Subcutaneous abdominal adipose tissue (tissue), 5 donors: ENCODE results near the gene RMDN3.
A peak's percentile ranks its signal among the peaks of the same experiment; 100 is the strongest.

Experiments
- H3K27ac ChIP-seq: one replicate; pipeline ENCODE4 v1.7.0; 2013; ENCODE audit warnings: low read depth, mild to moderate bottlenecking, inconsistent platforms, low read length, moderate library complexity
- H3K27me3 ChIP-seq, 5 donors: one replicate each; pipeline ENCODE4 v1.7.0; 2013; ENCODE audit warnings: low read length in 5 of 5, inconsistent platforms in 1 of 5; ENCODE audit not compliant: control insufficient read depth in 5 of 5, insufficient read depth in 4 of 5
- H3K36me3 ChIP-seq, 5 donors: one replicate each; pipeline ENCODE4 v1.7.0; 2013; ENCODE audit warnings: low read length in 5 of 5; ENCODE audit not compliant: control insufficient read depth in 5 of 5, insufficient read depth in 5 of 5
- H3K4me1 ChIP-seq, 5 donors: one replicate each; pipeline ENCODE4 v1.7.0; 2013; ENCODE audit warnings: low read length in 5 of 5, mild to moderate bottlenecking in 3 of 5, moderate library complexity in 1 of 5; ENCODE audit not compliant: control insufficient read depth in 5 of 5, insufficient read depth in 5 of 5
- H3K4me3 ChIP-seq, 5 donors: one replicate each; pipeline ENCODE4 v1.7.0; 2013; ENCODE audit warnings: low read length in 5 of 5, low read depth in 1 of 5
- H3K9ac ChIP-seq, 5 donors: one replicate each; pipeline ENCODE4 v1.7.0; 2013; ENCODE audit warnings: low read length in 5 of 5, mild to moderate bottlenecking in 4 of 5, moderate library complexity in 3 of 5
- H3K9me3 ChIP-seq, 5 donors: one replicate each; pipeline ENCODE4 v1.7.0; 2013; ENCODE audit warnings: low read length in 5 of 5; ENCODE audit not compliant: control insufficient read depth in 5 of 5
- donor health status: healthy.
- donor health status: healthy.
- donor health status: healthy.
- donor health status: healthy.
- donor health status: healthy.

Gene RMDN3

DNA sequence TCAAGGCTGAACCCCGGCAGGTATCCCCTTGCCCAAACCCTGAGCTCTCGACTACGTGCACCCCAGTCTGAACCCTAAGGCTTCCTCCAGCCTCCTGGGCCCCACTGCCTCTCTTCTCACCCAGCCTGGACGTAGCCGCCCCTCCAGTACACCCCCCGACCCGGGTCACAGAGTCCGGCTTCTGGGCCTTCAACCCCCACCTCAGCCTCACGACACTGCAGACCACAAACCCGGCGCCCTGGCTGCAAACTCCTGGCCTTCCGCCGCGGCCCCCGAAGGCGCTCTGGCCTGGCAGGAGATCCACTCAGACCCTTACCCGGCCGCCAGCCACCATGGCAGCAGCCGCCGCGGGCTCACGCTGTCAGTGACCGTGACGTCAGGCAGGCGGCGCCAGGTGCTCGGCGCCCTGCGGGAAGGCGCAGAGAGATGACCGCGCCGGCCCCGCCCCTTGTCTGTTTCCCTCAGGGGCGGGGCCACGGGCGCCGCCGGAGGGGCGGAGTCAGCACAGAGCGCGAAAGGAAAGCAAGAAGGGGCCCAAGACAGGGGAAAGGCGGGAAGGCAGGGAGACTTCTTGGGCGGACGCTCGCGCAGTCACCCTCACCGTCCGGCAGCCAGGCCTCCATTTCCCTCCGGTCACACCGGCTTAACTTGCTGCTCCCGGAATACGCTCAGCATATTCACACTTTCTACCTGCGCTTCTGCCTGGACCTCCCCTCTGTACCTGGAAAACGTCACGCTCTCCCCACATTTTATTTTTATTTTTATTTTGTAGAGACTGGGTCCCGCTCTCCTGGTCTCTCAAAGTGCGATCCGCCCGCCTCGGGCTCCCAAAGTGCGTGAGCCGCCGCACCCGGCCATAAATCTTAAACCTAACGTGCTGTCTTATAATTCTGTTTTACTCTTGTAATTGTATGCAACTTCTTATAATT, at the start of gene RMDN3:
Gene RMDN3, minus strand, starts transcription at position 372 of the 929 bp plus-strand sequence. CDS start 471 bp downstream, outside the sequence.
- H3K9me3 ChIP-seq = no peaks in the 10 kb centered on the region
- H3K9ac ChIP-seq = peak within 1 kb of the TSS; percentile 38 to 98 (median 89)
- peak within 1 kb of the TSS; percentile 87 for H3K27ac ChIP-seq
- H3K36me3 ChIP-seq = peaks cover 0 to 24% (median 19%) of the 10 kb centered on the region in 5 donors
- H3K27me3 ChIP-seq = no peaks in the 10 kb centered on the region
- peak within 1 kb of the TSS; percentile 85 to 96 (median 87) for H3K4me3 ChIP-seq
- H3K4me1 ChIP-seq = peaks cover 0 to 30% (median 17%) of the 10 kb centered on the region in 5 donors

- Histone ChIP-seq H3K4me1 (peaks cover 6 to 20% (median 18%) of the 10 kb centered on the region in 5 donors), H3K9ac (no peak overlapping the region), H3K27me3 (no peaks in the 10 kb centered on the region), H3K9me3 (no peaks in the 10 kb centered on the region), H3K27ac (no peak overlapping the region), H3K4me3 (no peak overlapping the region), H3K36me3 (peaks cover 0 to 5% (median 2%) of the 10 kb centered on the region in 5 donors)
These were observed 48.6 kb upstream of the RMDN3 start for GRCh38 chr15:40803688-40804087.

GRCh38 chr15:40803076-40803475, 48.0 kb upstream of the RMDN3 start:
- no peak overlapping the region for H3K9ac ChIP-seq
- no peaks in the 10 kb centered on the region for H3K27me3 ChIP-seq
- no peaks in the 10 kb centered on the region for H3K9me3 ChIP-seq
- peaks cover 0 to 11% (median 2%) of the 10 kb centered on the region in 5 donors for H3K36me3 ChIP-seq
- peaks cover 3 to 14% (median 13%) of the 10 kb centered on the region in 5 donors for H3K4me1 ChIP-seq
- H3K27ac ChIP-seq = no peak overlapping the region
- H3K4me3 ChIP-seq = no peak overlapping the region

DNA sequence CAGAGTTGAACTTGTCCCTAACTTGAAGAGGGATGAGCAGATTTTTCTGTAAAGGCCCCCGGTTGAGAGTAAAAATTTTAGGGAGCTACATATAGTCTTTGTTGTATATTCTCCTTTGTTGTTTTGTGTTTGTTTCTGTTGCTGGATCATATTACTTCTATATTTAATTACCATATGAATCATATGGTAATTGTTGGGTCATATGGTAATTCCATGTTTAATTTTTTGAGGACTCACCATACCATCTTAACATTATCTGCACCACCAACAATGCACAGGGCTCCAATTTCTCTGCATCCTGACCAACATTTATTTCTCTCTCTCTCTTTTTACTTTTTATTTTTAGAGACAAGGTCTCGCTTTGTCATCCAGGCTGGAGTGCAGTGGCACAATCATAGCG, 44.5 kb upstream of the RMDN3 start:
- Histone ChIP-seq H3K9ac (no peak overlapping the region), H3K4me1 (peaks cover 0 to 13% (median 9%) of the 10 kb centered on the region in 5 donors), H3K36me3 (peaks cover 0 to 11% (median 2%) of the 10 kb centered on the region in 5 donors), H3K9me3 (no peaks in the 10 kb centered on the region), H3K4me3 (no peak overlapping the region), H3K27me3 (no peaks in the 10 kb centered on the region), H3K27ac (no peak overlapping the region)

- Histone ChIP-seq H3K9me3 (no peaks in the 10 kb centered on the region), H3K36me3 (peaks cover 0 to 9% (median 4%) of the 10 kb centered on the region in 5 donors), H3K27ac (no peak overlapping the region), H3K9ac (no peak overlapping the region), H3K27me3 (no peaks in the 10 kb centered on the region), H3K4me1 (peaks cover 4 to 26% (median 16%) of the 10 kb centered on the region in 5 donors), H3K4me3 (no peak overlapping the region)
These were observed 41.5 kb upstream of the RMDN3 start for GRCh38 chr15:40796512-40796911.

GRCh38 chr15:40796041-40796440, 41.0 kb upstream of the RMDN3 start:
- H3K9ac ChIP-seq = no peak overlapping the region
- no peak overlapping the region for H3K27ac ChIP-seq
- H3K9me3 ChIP-seq = no peaks in the 10 kb centered on the region
- H3K36me3 ChIP-seq = peaks cover 0 to 13% (median 4%) of the 10 kb centered on the region in 5 donors
- peaks cover 4 to 26% (median 16%) of the 10 kb centered on the region in 5 donors for H3K4me1 ChIP-seq
- H3K4me3 ChIP-seq = no peak overlapping the region
- no peaks in the 10 kb centered on the region for H3K27me3 ChIP-seq

GRCh38 chr15:40793216-40793989, 38.3 kb upstream of the RMDN3 start:
- no peak overlapping the region for H3K27ac ChIP-seq
- H3K9me3 ChIP-seq = no peaks in the 10 kb centered on the region

DNA sequence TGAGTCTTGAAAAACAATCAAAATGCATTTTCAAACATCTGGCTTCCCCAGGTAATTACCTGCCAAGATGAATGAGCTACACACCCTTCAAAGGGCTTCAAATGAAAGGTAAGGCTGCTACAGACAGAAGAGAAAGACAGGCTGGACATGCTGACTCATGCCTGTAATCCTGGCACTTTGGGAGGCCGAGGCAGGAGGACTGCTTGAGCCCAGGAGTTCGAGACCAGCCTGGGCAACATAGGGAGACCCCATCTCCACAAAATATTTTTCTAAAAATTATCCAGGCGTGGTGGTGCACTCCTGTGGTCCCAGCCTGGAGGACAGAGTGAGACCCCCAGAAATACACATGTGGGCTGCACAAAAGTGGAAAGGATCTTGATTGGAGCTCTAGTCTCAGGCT, 37.3 kb upstream of the RMDN3 start:
- peaks cover 4 to 34% (median 23%) of the 10 kb centered on the region in 5 donors for H3K4me1 ChIP-seq
- H3K27me3 ChIP-seq = no peaks in the 10 kb centered on the region
- no peak overlapping the region for H3K4me3 ChIP-seq
- no peak overlapping the region for H3K27ac ChIP-seq
- H3K9me3 ChIP-seq = no peaks in the 10 kb centered on the region
- no peak overlapping the region for H3K9ac ChIP-seq
- H3K36me3 ChIP-seq = peaks cover 0 to 8% (median 4%) of the 10 kb centered on the region in 5 donors

More at GRCh38 chr15:40793216-40793989, 38.3 kb upstream of the RMDN3 start:
- no peak overlapping the region for H3K4me3 ChIP-seq
- H3K4me1 ChIP-seq = peaks cover 4 to 29% (median 18%) of the 10 kb centered on the region in 5 donors
- no peak overlapping the region for H3K9ac ChIP-seq
- peaks cover 0 to 12% (median 4%) of the 10 kb centered on the region in 5 donors for H3K36me3 ChIP-seq
- H3K27me3 ChIP-seq = no peaks in the 10 kb centered on the region

DNA sequence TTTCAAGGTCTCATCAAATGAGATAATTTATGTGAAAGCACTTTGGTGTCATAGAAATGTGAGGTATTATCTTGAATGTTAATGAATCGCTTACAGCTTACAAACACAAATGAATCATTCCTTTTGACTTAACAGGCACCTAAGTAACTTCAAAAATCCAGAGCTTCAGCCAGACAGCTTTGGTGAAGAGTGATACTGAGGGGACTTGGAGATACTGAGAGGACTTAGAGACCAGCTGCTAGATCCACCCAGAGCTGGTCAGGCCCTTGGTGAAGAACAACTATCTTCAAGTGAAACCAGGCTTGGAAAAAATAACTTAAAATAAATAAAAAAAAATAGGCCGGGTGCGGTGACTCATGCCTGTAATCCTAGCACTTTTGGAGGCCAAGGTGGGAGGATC, 35.7 kb upstream of the RMDN3 start:
- no peak overlapping the region for H3K4me3 ChIP-seq
- no peaks in the 10 kb centered on the region for H3K27me3 ChIP-seq
- no peaks in the 10 kb centered on the region for H3K9me3 ChIP-seq
- peaks cover 0 to 8% (median 4%) of the 10 kb centered on the region in 5 donors for H3K36me3 ChIP-seq
- peaks cover 4 to 39% (median 20%) of the 10 kb centered on the region in 5 donors for H3K4me1 ChIP-seq
- H3K27ac ChIP-seq = no peak overlapping the region
- no peak overlapping the region for H3K9ac ChIP-seq
